Liver (tissue), 3 donors: ENCODE results near the gene PPP1R16B.

Experiments
- CTCF ChIP-seq: fragments of 150-350 bp; IDR thresholded peaks from 2 replicates; pipeline ENCODE4 v1.5.1; 2017; ENCODE audit warnings: improper control_type of control experiment, low read depth, low read length; ENCODE audit not compliant: missing input control
- EGR1 ChIP-seq, 2 donors: IDR thresholded peaks; 2 replicates each; pipeline ENCODE4 v1.6.1; 2016 to 2018; ENCODE audit warnings: antibody characterized with exemption in 2 of 2, low read depth in 2 of 2
- FOXA1 ChIP-seq: IDR thresholded peaks from 2 replicates; pipeline ENCODE4 v1.6.1; 2016; ENCODE audit warnings: antibody characterized with exemption
- GABPA ChIP-seq, 2 donors: IDR thresholded peaks in 1 of 2; conservative IDR thresholded peaks in 1 of 2; 2 replicates each; pipeline ENCODE4 v1.6.1; 2016; ENCODE audit warnings: antibody characterized with exemption in 2 of 2, mild to moderate bottlenecking in 1 of 2, moderate library complexity in 1 of 2
- HNF4A ChIP-seq, 2 donors: conservative IDR thresholded peaks; 2 replicates each; pipeline ENCODE4 v1.6.1; 2016; ENCODE audit warnings: antibody characterized with exemption in 2 of 2, mild to moderate bottlenecking in 2 of 2
- HNF4G ChIP-seq: IDR thresholded peaks from 2 replicates; pipeline ENCODE4 v1.6.1; 2016; ENCODE audit warnings: antibody characterized with exemption
- JUND ChIP-seq, 2 donors: IDR thresholded peaks; 2 replicates each; pipeline ENCODE4 v1.6.1; 2016; ENCODE audit warnings: antibody characterized with exemption in 2 of 2
- NR2F2 ChIP-seq: IDR thresholded peaks from 2 replicates; pipeline ENCODE4 v1.6.1; 2016; ENCODE audit warnings: antibody characterized with exemption
- RAD21 ChIP-seq, 2 donors: IDR thresholded peaks; 2 replicates each; pipeline ENCODE4 v1.6.1; 2016; ENCODE audit warnings: antibody characterized with exemption in 2 of 2, mild to moderate bottlenecking in 2 of 2
- TAF1 ChIP-seq: conservative IDR thresholded peaks from 2 replicates; pipeline ENCODE4 v1.6.1; 2016; ENCODE audit warnings: antibody characterized with exemption, mild to moderate bottlenecking
- ZBTB33 ChIP-seq: IDR thresholded peaks from 2 replicates; pipeline ENCODE4 v1.6.1; 2016; ENCODE audit warnings: antibody characterized with exemption
- TF ChIP-seq, protein P1 (sequence below): IDR thresholded peaks from 2 replicates; pipeline ENCODE4 v1.6.1; 2016; ENCODE audit warnings: antibody characterized with exemption, mild to moderate bottlenecking
- TF ChIP-seq, protein P2 (sequence below): IDR thresholded peaks from 2 replicates; pipeline ENCODE4 v1.6.1; 2016; ENCODE audit warnings: antibody characterized with exemption
- donor health status: healthy.
- donor health status: healthy.

DNA sequence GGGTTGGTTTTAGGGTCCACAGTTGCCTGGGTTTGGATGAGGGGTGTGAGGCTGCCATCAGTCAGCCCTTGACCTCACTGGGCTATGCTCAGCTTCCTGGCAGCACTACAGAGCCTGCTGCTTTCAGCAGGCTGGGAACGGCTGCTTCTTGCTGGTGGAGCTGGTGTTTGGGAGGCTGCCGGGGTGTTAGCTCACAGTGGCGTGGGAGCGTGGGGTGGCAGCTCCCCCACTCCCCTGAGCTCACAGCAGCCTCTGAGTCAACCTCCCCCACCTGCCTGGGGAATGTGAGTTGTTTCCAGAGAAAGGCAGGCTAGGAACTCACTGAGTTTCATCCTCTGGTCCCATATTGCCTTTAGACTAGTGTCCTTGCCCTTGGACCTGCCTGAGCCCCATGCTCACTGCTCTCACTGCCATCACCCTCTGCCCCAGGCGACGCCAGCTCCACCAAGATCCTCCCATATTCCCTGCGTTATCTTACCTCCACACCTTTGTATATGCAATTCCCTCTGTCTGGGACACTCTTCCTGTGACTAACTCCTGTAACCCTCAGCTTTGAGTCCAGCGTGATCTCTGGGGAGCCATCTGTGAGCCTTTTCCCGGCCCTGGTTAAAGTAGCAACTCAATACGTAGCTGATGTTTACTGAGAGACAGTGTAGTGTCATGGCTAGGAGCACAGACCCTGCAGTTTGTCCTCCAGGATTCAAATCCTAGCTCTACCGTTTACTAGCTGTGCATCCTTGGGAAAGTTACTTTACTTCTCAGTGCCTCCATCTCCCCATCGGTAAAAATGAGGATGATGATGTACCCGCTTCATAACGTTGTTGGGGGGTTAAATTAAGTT, 34.8 kb downstream of the PPP1R16B start:
- no peak for TF ChIP-seq EGR1 (IDR thresholded peaks at IDR 0.05; ENCODE audit: low read depth in 2 of 2)
- no peak for TF ChIP-seq RAD21 (IDR thresholded peaks at IDR 0.05)
- TF ChIP-seq GABPA (IDR thresholded peaks at IDR 0.05 in 1 of 2, conservative IDR thresholded peaks at IDR 0.05 in 1 of 2), result no peak
- no peak for TF ChIP-seq CTCF
- TF ChIP-seq, protein P1, sequence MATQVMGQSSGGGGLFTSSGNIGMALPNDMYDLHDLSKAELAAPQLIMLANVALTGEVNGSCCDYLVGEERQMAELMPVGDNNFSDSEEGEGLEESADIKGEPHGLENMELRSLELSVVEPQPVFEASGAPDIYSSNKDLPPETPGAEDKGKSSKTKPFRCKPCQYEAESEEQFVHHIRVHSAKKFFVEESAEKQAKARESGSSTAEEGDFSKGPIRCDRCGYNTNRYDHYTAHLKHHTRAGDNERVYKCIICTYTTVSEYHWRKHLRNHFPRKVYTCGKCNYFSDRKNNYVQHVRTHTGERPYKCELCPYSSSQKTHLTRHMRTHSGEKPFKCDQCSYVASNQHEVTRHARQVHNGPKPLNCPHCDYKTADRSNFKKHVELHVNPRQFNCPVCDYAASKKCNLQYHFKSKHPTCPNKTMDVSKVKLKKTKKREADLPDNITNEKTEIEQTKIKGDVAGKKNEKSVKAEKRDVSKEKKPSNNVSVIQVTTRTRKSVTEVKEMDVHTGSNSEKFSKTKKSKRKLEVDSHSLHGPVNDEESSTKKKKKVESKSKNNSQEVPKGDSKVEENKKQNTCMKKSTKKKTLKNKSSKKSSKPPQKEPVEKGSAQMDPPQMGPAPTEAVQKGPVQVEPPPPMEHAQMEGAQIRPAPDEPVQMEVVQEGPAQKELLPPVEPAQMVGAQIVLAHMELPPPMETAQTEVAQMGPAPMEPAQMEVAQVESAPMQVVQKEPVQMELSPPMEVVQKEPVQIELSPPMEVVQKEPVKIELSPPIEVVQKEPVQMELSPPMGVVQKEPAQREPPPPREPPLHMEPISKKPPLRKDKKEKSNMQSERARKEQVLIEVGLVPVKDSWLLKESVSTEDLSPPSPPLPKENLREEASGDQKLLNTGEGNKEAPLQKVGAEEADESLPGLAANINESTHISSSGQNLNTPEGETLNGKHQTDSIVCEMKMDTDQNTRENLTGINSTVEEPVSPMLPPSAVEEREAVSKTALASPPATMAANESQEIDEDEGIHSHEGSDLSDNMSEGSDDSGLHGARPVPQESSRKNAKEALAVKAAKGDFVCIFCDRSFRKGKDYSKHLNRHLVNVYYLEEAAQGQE, result no peak
- TF ChIP-seq HNF4G, result no peak
- TF ChIP-seq JUND (IDR thresholded peaks at IDR 0.05), result no peak
- no peak for TF ChIP-seq HNF4A (conservative IDR thresholded peaks at IDR 0.05)
- no peak for TF ChIP-seq TAF1
- no peak for TF ChIP-seq FOXA1
- TF ChIP-seq NR2F2, result no peak
- TF ChIP-seq, protein P2, sequence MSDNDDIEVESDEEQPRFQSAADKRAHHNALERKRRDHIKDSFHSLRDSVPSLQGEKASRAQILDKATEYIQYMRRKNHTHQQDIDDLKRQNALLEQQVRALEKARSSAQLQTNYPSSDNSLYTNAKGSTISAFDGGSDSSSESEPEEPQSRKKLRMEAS, result no peak
- no peak for TF ChIP-seq ZBTB33
